ENCODE results near the gene GJA3.

Gene GJA3

DNA sequence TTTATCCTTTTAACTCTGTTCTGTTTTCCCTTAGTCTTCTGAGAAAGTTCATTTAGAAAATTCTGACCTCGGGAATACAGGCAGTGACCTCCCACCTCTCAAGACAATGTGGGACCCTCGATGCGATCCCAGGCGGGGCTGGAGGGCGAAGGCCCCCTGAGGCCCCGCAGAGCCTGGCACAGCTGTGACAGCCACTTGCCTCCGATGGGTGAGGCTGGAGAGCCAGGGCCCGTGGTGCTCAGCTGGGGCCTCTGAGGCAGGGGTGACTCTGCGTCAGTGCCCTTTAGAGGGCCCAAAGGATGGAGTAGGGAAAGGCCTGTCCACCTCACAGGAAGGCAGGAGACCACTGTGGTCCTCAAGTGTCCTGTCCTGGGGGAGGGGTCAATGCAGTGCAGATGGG lies 10.3 kb downstream of the GJA3 start:
- H3K9me3 Mint-ChIP-seq: no peaks in the 10 kb centered on the region
- H3K4me1 Mint-ChIP-seq: no peaks in the 10 kb centered on the region
- H3K4me3 Mint-ChIP-seq: no peak overlapping the region
- peaks cover 9% of the 10 kb centered on the region for H3K27me3 Mint-ChIP-seq
- no peak for ATAC-seq (ENCODE audit: low read depth)
- no peak overlapping the region for H3K27ac Mint-ChIP-seq
- DNase-seq (ENCODE audit: low spot score in 2 of 2): no peak
- H3K36me3 Mint-ChIP-seq: peaks cover 2% of the 10 kb centered on the region

DNA sequence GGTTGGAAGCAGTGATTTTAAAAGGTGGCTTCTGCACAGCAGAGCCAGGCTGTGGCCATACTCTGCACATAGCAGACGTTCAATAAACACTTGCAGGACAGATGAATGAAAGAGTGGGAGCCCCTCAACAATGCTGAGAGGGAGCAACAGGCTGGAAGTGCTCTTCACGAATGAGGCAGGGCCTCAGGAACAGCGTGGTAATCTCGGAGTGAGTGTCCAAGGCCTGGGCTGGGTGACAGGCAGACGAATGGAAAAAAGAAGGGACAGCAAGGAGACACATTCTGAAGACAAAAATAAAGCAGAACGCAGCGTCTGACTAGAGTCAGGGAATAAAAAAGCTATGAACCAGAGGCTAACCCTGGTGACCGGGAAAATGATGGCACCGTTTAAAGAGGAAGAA lies 11.1 kb downstream of the GJA3 start:
- H3K27me3 Mint-ChIP-seq: peaks cover 9% of the 10 kb centered on the region
- no peaks in the 10 kb centered on the region for H3K9me3 Mint-ChIP-seq
- H3K27ac Mint-ChIP-seq: no peak overlapping the region
- no peak for DNase-seq (ENCODE audit: low spot score in 2 of 2)
- ATAC-seq (ENCODE audit: low read depth): no peak
- no peaks in the 10 kb centered on the region for H3K4me1 Mint-ChIP-seq
- H3K36me3 Mint-ChIP-seq: peaks cover 2% of the 10 kb centered on the region
- no peak overlapping the region for H3K4me3 Mint-ChIP-seq

DNA sequence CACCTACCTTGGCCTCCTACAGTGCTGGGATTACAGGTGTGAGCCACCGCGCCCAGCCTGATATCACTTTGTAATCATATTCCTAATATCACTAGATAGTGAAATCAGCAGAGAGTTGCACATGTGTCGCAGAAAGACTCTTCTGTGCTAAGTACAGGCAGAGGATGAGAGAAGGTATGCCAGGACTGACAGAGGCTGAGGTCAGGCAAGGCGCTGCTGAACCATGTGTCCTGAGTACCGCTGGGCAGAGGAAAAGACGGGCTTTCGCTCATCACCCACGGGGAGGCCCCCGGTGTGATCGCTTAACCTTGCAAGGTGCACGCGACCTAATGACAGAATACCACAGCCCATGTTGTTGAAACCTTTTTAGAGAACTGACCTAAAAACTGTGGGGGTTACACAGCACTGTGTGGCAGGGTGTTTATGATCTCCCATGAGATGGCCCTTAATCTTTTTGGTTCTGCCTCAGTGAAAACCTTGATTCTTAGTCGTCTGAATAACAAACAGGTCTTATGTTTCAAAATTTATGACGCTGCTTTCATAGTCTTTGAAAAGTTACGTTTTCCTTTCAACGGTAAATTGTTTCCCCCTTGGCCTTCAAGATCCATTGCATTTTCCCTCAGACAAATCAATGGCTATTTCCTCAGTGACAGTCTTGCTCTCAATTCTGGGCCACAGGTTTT lies 12.2 kb downstream of the GJA3 start:
- Mint-ChIP-seq H3K4me1 (no peaks in the 10 kb centered on the region), H3K36me3 (peaks cover 2% of the 10 kb centered on the region), H3K27ac (no peak overlapping the region), H3K4me3 (no peak overlapping the region), H3K9me3 (no peaks in the 10 kb centered on the region), H3K27me3 (peaks cover 9% of the 10 kb centered on the region)
- DNase-seq (ENCODE audit: low spot score in 2 of 2) (no peak), ATAC-seq (ENCODE audit: low read depth) (no peak)

DNA sequence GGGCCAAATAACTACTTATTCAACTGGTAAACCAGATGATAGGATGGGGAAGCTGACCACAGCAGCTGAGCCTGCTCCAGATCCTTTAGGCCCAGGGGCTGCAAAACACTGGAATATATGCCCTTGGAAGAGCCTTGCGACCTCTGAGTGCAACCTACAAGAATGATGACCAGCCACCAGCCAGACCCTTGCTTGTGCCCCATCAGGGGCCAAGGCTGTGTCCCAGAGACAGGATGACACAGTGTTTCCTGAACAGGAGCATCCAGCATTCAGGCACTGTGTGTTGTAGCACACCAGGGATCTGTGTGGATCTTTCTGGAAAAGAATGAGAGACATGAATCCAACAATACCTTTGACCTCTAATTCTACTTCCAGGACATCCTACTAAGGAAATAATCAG lies 14.5 kb downstream of the GJA3 start:
- H3K27me3 Mint-ChIP-seq: peaks cover 13% of the 10 kb centered on the region
- DNase-seq (ENCODE audit: low spot score in 2 of 2) (no peak), ATAC-seq (ENCODE audit: low read depth) (no peak)
- H3K36me3 Mint-ChIP-seq: peaks cover 6% of the 10 kb centered on the region
- no peak overlapping the region for H3K27ac Mint-ChIP-seq
- H3K4me1 Mint-ChIP-seq: no peaks in the 10 kb centered on the region
- no peaks in the 10 kb centered on the region for H3K9me3 Mint-ChIP-seq
- no peak overlapping the region for H3K4me3 Mint-ChIP-seq

DNA sequence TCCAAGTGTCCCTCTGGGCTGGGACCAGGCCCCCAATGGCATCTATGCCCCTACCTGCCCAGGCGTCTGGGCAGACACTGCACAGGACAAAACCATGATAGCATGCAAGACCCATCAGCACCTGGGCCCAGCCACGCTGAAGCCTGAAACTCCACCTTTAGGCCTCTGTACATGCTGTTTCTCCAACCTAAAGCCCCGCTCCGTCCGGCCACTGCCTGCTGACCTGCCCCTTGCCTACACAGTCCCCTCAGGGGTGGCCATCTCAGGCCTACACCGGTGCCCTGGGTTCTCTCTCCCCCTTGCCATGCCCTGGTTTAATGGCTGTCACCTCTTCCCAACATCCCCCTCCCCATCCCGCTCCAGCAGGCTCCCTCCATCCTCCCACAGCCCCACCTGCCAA lies 15.3 kb downstream of the GJA3 start:
- peaks cover 12% of the 10 kb centered on the region for H3K27me3 Mint-ChIP-seq
- DNase-seq (ENCODE audit: low spot score in 2 of 2) (no peak), ATAC-seq (ENCODE audit: low read depth) (no peak)
- no peak overlapping the region for H3K4me3 Mint-ChIP-seq
- no peaks in the 10 kb centered on the region for H3K9me3 Mint-ChIP-seq
- H3K36me3 Mint-ChIP-seq: peaks cover 6% of the 10 kb centered on the region
- no peaks in the 10 kb centered on the region for H3K4me1 Mint-ChIP-seq
- no peak overlapping the region for H3K27ac Mint-ChIP-seq

DNA sequence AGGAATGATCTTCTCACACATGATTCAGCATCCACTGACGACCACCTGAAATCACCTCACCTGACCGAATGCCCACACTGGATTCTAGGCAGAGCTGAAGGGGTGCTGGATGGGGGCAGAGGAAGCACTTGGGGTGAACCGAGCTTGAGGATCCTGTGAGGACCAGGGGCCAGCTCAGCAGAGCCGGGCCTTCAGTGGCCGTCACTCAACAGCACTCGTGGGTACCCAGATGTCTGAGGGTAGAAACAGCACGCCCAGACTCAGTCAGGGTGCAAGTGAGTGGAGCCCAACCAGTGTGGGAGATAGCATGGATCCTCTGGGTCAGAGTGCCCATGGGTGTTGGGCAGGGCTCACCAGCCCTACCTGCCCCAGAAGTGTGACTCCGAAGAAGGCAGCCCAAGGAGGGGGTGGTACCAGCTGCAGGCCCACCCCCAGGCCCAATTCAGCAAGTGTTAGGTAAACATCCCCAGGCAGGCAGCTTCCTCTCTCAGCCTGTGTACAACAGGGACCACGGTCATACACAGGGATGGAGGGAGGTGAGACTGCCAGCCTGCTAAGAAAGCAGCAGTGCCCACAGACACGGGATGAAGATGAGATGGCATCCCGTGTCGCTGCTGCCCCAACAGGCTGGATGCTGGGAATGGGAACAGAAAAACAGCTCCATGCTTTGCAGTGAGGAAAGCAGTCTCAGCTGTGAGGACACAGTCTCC lies 16.6 kb downstream of the GJA3 start:
- H3K9me3 Mint-ChIP-seq: no peaks in the 10 kb centered on the region
- no peak overlapping the region for H3K4me3 Mint-ChIP-seq
- no peak for ATAC-seq (ENCODE audit: low read depth)
- peaks cover 3% of the 10 kb centered on the region for H3K36me3 Mint-ChIP-seq
- no peaks in the 10 kb centered on the region for H3K4me1 Mint-ChIP-seq
- H3K27ac Mint-ChIP-seq: no peak overlapping the region
- no peak for DNase-seq (ENCODE audit: low spot score in 2 of 2)
- H3K27me3 Mint-ChIP-seq: peaks cover 6% of the 10 kb centered on the region

DNA sequence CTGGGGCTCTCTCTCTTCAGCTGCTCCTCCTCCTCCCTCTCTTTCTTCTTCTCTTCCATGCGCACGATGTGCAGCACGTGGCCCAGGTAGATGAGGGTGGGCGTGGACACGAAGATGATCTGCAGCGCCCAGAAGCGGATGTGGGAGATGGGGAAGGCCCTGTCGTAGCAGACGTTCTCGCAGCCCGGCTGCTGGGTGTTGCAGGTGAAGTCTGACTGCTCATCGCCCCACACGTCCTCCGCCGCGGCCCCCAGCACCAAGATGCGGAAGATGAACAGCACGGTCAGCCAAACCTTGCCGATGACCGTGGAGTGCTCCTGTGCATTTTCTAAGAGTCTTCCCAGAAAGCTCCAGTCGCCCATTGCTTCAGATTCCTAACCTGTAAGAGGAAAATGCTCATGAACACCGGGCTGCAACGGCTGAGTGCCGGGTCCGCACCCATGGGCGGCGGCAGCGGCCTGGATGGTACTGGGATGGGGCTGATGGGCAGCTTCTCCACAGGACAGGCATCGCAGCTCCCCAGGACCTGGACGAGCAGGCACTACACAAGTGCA lies 17.8 kb downstream of the GJA3 start:
- Mint-ChIP-seq H3K27ac (no peak overlapping the region), H3K27me3 (peaks cover 6% of the 10 kb centered on the region), H3K4me1 (no peaks in the 10 kb centered on the region), H3K4me3 (no peak overlapping the region), H3K36me3 (peaks cover 3% of the 10 kb centered on the region), H3K9me3 (no peaks in the 10 kb centered on the region)
- ATAC-seq (ENCODE audit: low read depth) (no peak), DNase-seq (ENCODE audit: low spot score in 2 of 2) (no peak)

DNA sequence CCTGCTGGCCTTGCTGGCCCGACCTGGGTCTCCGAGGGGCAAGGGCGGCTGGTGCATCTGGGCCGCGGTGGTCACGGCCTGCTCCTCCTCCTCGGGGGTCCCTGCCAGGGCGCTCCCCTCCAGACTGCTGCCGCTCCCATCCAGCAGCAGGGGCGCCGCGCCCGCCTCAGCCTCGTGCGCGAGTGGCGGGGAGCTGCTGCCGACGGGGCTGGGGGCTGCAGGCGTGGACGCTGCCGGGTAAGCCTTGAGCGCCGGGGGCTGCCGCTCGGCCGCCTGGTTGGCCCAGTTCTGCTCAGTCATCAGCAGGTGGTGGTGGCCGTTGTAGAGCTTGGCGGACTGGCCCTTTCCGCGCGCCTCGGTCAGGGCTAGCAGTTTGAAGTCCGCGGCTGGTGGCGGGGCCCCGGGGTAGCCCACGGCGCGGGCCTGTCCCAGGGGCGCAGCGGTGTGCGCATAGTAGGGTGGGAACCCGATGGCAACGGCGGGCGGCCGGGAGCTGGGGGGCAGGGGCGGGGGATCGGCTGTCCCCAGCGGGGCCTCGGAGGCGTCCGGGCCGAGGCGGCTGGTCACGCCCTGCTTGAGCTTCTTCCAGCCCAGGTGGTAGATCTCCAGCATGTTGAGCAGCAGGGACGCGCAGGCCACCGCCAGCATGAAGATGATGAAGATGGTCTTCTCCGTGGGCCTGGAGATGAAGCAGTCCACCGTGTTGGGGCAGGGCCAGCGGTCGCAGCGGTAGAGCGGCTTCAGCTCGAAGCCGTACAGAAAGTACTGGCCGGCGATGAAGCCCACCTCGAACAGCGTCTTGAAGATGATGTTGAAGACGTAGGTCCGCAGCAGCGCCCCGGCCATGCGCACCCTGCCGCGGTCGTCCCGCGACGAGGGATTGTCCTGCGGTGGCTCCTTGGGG lies 18.6 kb downstream of the GJA3 start:
- Mint-ChIP-seq H3K4me3 (no peak overlapping the region), H3K36me3 (peaks cover 3% of the 10 kb centered on the region), H3K27ac (no peak overlapping the region), H3K9me3 (no peaks in the 10 kb centered on the region), H3K4me1 (no peaks in the 10 kb centered on the region), H3K27me3 (peaks cover 4% of the 10 kb centered on the region)
- no peak for ATAC-seq (ENCODE audit: low read depth)
- no peak for DNase-seq (ENCODE audit: low spot score in 2 of 2)

DNA sequence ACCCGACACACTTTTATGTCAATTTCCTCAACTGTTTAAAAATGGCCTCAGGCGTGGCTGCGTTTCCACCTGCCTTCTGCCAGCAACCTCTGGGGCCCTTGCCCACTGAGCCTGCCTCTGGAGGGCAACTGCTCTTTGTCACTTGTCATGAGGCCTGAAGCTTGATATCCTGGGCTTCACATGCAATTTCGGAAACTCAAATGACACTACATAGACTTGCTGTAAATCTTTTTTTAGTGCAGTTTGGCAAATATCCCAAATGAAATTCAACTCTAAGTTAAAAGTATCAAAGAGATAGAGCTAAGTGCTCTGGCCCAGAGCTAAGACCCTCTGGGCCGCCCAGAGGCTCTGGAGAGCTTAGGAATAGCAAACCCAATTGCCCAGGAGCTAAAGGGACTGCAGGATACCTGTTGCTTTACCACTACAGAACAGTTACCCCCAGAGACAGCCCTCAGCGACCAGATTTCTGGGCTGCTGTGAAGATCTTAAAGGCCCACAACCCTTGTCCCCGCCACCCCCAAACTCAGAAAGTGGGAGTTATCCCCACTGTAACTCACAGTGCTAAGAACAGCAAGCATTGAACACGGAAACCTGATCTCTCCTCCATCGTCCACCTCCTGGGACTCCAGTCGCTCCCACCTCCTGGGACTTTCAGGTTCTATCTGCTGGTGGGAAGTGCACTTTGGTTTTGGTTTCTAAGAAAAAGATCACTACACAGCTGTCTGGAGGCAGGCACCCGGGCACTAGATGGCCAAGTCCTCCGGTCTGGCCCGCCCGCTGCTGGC lies 19.4 kb downstream of the GJA3 start:
- Mint-ChIP-seq H3K27ac (no peak overlapping the region), H3K4me3 (no peak overlapping the region), H3K36me3 (peaks cover 3% of the 10 kb centered on the region), H3K27me3 (peaks cover 4% of the 10 kb centered on the region), H3K4me1 (no peaks in the 10 kb centered on the region), H3K9me3 (no peaks in the 10 kb centered on the region)
- DNase-seq (ENCODE audit: low spot score in 2 of 2): no peak
- ATAC-seq (ENCODE audit: low read depth): no peak

DNA sequence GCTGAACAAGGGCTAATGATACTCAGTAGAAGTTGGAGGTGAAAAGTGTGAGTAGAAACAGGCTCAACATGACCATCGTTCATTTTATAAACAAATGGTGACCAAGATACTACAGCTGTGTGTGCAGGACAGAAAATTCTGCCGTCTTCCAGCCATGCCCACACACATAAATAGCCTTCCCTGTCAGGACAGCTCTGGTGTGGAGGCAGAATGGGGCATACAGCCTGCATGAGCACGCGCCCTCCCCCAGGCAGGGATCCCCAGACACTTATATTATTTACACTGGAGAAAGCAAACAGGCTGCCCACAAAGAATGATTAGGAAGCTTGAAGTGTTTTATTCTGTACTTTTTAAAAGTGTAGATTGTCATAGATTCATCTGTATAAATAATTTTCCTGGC lies 20.4 kb downstream of the GJA3 start:
- Mint-ChIP-seq H3K4me1 (no peaks in the 10 kb centered on the region), H3K27ac (no peak overlapping the region), H3K36me3 (peaks cover 3% of the 10 kb centered on the region), H3K9me3 (no peaks in the 10 kb centered on the region), H3K4me3 (no peak overlapping the region), H3K27me3 (peaks cover 4% of the 10 kb centered on the region)
- DNase-seq (ENCODE audit: low spot score in 2 of 2) (no peak), ATAC-seq (ENCODE audit: low read depth) (no peak)

DNA sequence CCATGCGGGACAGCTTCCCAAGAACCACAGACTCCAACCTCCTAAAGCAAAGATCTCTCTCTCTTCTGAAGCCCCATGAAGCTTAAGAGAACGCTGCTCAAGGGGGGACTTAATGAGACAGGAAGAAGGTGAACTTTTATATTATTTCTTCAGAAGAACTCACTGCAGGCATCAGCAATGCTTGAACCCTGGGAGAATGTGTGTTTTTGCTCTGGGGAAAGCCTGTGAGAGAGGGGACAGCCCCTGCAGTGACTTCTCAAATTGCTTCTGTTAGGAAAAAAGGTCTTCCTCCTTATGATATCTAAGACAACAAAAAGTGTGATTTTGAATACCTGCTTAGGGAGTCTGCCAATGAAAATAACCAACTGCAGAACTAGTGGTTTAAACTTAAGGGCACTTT lies 23.0 kb downstream of the GJA3 start:
- Mint-ChIP-seq H3K9me3 (no peaks in the 10 kb centered on the region), H3K36me3 (peaks cover 1% of the 10 kb centered on the region), H3K27me3 (peaks cover 5% of the 10 kb centered on the region), H3K27ac (no peak overlapping the region), H3K4me1 (no peaks in the 10 kb centered on the region), H3K4me3 (no peak overlapping the region)
- no peak for DNase-seq (ENCODE audit: low spot score in 2 of 2)
- ATAC-seq (ENCODE audit: low read depth): no peak

DNA sequence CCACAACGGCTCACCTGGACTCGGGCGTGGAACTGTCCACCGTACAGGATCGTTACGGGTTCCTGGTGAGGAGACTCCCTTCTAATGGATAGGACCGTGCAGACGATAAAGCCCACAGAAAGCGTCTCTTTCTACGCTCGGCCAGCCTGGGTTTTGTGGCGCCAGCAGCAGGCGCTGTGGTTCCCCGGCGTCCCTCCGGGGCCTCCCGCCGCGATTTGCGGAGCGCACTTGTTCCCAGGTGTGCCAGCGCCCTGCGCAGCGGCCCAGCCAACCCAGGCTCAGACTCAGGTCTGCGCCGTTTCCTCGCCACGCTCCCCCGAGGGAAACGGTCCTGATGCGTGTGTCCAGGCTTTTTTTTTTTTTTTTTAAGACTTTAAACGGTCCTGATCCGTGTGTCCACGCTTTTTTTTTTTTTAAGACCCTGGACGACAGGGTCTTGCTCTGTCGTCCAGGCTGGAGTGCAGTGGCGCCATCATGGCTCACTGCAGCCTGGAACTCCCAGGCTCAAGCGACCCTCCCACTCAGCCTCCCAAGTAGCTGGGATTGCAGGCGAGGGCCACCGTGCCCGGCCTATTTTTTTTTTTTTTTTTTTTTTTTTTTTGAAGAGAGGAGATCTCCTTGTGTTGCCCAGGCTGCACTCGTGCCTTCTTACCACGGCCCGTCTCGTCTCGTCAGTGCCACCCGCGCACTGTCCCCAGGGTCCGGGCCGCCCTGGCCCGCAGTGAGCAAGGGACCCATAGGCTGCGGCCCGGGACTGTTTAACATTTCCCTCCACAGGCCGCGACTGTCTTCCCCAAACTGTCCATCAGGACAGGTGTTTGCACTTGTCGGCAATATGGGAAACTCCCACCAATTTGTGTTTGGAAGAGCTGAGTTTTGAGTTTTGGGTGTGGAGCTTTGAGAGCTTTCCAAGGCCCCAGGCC lies 23.8 kb downstream of the GJA3 start:
- H3K27me3 Mint-ChIP-seq: peaks cover 6% of the 10 kb centered on the region
- peak in 1 of 2 donors; percentile 47 for DNase-seq (ENCODE audit: low spot score in 2 of 2)
- peak; percentile 82 for ATAC-seq (ENCODE audit: low read depth)
- H3K9me3 Mint-ChIP-seq: no peaks in the 10 kb centered on the region
- no peaks in the 10 kb centered on the region for H3K4me1 Mint-ChIP-seq
- no peak overlapping the region for H3K27ac Mint-ChIP-seq
- H3K4me3 Mint-ChIP-seq: peak overlapping the region; percentile 14
- H3K36me3 Mint-ChIP-seq: no peaks in the 10 kb centered on the region

DNA sequence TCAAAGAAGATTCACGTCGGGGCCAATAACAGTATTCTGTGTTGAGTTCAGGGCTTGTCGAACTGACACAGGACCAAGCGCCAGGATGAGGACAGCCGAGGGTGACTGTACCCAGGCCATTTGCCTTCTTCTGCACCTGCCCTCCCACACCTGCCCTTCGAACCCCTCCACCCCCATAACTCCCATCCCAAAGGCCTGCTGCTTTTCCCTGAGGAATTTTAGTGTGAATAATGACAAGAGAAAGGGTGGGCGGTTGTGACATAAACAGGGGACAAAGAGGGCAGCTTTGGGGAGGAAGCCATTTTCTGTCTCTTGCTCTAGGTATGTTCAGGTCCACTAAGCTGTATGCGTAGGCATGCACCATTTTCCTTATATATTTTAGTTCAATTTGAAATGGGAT lies 26.1 kb downstream of the GJA3 start:
- no peak for ATAC-seq (ENCODE audit: low read depth)
- DNase-seq (ENCODE audit: low spot score in 2 of 2): no peak
- Mint-ChIP-seq H3K36me3 (no peaks in the 10 kb centered on the region), H3K27me3 (peaks cover 4% of the 10 kb centered on the region), H3K4me1 (no peaks in the 10 kb centered on the region), H3K27ac (no peak overlapping the region), H3K9me3 (no peaks in the 10 kb centered on the region), H3K4me3 (no peak overlapping the region)
